ENCODE measurements around the gene ZBTB47.

ZBTB47 gene

DNA sequence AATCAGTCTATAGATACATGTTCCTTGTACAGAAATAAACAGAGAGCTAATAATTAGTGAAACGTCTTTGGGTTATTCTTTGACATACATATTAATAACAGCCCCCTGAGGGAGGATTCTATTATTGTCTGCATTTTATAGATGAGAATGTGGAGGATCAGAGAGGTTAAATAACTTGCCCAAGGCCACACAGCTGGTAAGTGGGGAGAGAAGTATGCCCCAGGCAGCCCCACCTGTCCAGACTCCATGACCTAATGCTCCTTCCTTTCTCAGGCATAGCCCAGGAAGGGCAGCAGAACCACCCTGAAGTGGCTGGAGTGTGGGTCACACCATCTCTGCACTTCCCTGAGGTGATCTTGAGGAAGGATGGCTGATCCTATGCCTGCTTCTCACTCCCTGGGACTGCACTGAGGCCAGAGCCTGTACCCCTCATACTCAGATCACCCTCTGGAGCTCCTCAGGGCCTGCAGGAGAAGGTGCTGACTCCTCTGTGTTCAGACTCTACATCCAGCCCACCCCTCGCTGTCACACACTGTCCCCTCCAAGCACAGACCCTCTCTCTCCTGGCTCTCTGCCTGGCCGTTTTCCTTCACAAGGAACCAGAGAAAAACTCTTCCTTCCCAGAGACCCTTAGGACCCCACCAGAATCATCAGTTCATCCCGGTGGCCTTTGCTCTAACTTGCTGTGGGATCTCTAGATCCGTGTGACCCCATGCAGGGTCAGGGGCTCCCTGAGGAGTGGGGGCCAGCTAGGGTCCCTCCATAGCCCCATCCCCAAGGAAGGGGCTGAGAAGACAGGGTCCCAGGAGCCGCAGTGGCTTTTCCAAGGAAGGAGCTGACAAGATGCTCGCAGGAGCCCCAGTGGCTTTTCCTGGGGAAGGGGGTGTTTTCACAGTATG is 53.5 kb downstream of the ZBTB47 start:
- Mint-ChIP-seq H3K4me3 (no peak overlapping the region), H3K27ac (no peak overlapping the region), H3K36me3 (ENCODE audit: low read depth) (no peaks in the 10 kb centered on the region), H3K9me3 (no peaks in the 10 kb centered on the region), H3K27me3 (ENCODE audit: low read depth) (peaks cover 18% of the 10 kb centered on the region), H3K4me1 (peaks cover 6% of the 10 kb centered on the region)
- TF ChIP-seq, protein P1, sequence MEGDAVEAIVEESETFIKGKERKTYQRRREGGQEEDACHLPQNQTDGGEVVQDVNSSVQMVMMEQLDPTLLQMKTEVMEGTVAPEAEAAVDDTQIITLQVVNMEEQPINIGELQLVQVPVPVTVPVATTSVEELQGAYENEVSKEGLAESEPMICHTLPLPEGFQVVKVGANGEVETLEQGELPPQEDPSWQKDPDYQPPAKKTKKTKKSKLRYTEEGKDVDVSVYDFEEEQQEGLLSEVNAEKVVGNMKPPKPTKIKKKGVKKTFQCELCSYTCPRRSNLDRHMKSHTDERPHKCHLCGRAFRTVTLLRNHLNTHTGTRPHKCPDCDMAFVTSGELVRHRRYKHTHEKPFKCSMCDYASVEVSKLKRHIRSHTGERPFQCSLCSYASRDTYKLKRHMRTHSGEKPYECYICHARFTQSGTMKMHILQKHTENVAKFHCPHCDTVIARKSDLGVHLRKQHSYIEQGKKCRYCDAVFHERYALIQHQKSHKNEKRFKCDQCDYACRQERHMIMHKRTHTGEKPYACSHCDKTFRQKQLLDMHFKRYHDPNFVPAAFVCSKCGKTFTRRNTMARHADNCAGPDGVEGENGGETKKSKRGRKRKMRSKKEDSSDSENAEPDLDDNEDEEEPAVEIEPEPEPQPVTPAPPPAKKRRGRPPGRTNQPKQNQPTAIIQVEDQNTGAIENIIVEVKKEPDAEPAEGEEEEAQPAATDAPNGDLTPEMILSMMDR (IDR thresholded peaks at IDR 0.05; ENCODE audit: unreplicated experiment in 3 of 3) = no peak

DNA sequence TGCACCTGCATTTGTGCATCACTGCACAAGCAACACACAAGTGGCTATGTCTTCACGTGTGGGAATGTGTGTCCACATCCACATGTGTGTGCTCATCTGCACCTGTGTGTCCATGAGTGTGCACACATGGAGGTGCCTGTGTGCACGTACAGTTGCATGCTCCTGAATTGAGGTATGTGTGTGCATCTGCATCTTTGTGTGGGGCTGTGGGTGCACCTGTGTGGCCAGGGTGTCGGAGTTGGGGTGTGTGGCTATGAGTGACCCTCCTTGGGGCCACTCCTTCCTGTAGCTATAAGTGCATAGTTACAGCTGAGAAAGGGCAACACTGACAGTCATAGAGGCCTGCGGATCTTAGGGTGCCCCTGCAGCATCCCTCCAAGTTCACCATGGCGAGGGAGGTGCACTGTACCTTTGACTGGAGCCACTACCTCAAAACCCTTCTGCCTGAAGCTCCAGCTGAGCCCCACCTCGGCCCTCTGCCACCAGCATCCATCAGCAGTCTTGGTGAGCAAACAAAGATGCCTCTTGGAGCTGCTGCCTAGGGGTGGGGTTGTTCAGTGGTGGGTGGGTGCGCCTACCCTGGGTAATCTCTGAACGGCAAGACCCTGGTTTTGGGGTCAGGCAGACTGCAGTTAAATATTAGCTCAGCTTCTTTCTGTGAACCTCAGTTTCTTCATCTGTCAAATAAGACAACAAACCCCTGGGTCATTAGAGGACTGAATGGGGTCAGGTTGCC is 54.3 kb downstream of the ZBTB47 start:
- H3K9me3 Mint-ChIP-seq = no peaks in the 10 kb centered on the region
- peaks cover 5% of the 10 kb centered on the region for H3K4me1 Mint-ChIP-seq
- no peak overlapping the region for H3K27ac Mint-ChIP-seq
- peaks cover 18% of the 10 kb centered on the region for H3K27me3 Mint-ChIP-seq (ENCODE audit: low read depth)
- no peak overlapping the region for H3K4me3 Mint-ChIP-seq
- TF ChIP-seq, protein P1 (IDR thresholded peaks at IDR 0.05; ENCODE audit: unreplicated experiment in 3 of 3) = no peak
- H3K36me3 Mint-ChIP-seq (ENCODE audit: low read depth) = no peaks in the 10 kb centered on the region

- no peaks in the 10 kb centered on the region for H3K9me3 Mint-ChIP-seq
- peaks cover 18% of the 10 kb centered on the region for H3K27me3 Mint-ChIP-seq (ENCODE audit: low read depth)
- no peak overlapping the region for H3K27ac Mint-ChIP-seq
- H3K4me1 Mint-ChIP-seq = no peaks in the 10 kb centered on the region
- H3K4me3 Mint-ChIP-seq = no peak overlapping the region
- H3K36me3 Mint-ChIP-seq (ENCODE audit: low read depth) = no peaks in the 10 kb centered on the region
- TF ChIP-seq, protein P1 (IDR thresholded peaks at IDR 0.05; ENCODE audit: unreplicated experiment in 3 of 3) = no peak
These were observed 55.2 kb downstream of the ZBTB47 start for GRCh38 chr3:42708611-42709151.

- no peak overlapping the region for H3K27ac Mint-ChIP-seq
- H3K4me1 Mint-ChIP-seq = no peaks in the 10 kb centered on the region
- H3K36me3 Mint-ChIP-seq (ENCODE audit: low read depth) = no peaks in the 10 kb centered on the region
- TF ChIP-seq, protein P1 (IDR thresholded peaks at IDR 0.05; ENCODE audit: unreplicated experiment in 3 of 3) = no peak
- H3K27me3 Mint-ChIP-seq (ENCODE audit: low read depth) = peaks cover 18% of the 10 kb centered on the region
- H3K9me3 Mint-ChIP-seq = no peaks in the 10 kb centered on the region
- no peak overlapping the region for H3K4me3 Mint-ChIP-seq
These were observed 56.1 kb downstream of the ZBTB47 start for GRCh38 chr3:42709621-42710020.

DNA sequence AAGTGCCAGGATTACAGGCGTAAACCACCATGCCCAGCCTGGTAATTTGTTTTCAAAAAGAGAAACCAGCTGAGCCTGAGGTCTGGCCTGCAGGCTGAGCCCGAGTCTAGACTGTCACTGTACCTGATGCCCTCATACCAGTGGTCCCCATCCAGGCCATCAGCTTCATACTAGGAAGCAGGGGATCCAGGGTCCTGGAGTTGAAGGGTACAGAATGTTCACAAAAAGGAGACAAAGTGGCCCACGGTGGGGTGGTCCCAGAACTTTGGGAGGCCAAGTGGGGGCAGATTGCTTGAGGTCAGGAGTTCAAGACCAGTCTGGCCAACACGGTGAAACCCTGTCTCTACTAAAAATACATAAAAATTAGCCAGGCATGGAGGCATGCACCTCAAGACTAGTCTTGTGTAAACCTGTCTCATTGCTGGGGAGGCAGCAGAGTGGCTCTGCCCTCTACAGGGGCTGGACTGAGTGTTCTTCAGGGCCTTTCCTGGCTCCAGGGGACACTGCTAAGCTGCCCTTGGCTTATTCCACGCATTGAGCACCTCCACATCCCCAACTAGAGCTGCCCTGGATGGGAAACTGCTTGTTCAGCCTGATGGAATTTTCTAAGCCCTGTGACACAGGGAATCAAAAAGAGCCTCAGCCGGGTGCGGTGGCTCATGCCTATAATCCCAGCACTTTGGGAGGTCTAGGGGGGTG is 57.0 kb downstream of the ZBTB47 start:
- Mint-ChIP-seq H3K9me3 (no peaks in the 10 kb centered on the region), H3K36me3 (ENCODE audit: low read depth) (no peaks in the 10 kb centered on the region), H3K4me1 (no peaks in the 10 kb centered on the region), H3K27me3 (ENCODE audit: low read depth) (peaks cover 16% of the 10 kb centered on the region), H3K4me3 (no peak overlapping the region), H3K27ac (no peak overlapping the region)
- TF ChIP-seq, protein P1 (IDR thresholded peaks at IDR 0.05; ENCODE audit: unreplicated experiment in 3 of 3) = no peak
